Stimulated activated CD8-positive, alpha-beta memory T cell treated with anti-CD3 and anti-CD28 coated beads, Interleukin-4, amount 100 ng/mL, for 48 hours (primary cell): ENCODE results near the gene MLC1.

Experiments used
- DNase-seq: peaks from one replicate; pipeline ENCODE4 v3.0.0-alpha.2; 2020

Gene MLC1

DNA sequence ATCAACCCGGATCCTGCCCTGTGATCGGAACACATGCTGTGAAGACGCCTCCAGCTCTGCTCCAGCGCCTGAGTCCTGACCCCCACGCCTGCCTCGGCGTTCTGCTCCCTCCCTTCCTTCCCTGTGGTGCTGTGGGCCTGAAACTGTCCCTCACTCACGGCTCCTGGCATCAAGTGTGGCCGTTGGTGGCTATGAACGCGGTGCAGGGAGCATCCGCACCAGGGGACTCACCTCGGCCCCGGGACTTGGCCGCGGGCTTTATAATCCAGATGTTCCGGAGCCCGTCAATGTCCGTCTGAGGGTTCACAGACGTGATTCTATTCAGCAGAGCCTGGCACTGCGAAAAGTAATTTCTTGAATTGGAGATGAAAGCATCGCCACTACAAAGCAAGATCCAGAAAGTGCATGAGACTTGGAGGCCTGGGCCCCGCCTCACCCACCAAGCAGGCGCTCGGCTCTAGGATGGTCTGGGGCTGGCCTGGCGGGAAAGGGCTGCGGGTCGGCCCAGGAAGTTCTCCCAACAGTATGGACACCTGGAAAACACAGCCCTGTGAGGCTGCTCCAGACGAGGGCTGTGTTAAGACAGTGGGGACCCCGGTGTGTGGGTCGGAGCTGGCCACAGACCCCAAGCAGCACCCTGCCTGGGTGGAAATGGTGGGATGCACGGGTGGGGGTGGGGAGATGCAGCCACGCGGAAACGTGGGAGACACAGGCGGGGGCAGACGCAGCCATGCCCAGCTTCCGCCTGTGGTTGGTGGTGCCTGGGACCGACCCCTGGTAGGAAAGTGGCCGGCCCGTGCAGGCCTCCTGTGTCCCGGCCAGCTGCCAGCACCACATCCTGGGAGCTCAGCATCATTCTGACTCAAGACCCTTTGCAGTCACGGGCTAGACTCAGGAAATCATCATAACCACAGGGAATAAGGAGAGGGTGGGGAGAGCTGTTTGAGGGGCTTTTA, 50.8 kb downstream of the MLC1 start:
- no peak for DNase-seq

DNA sequence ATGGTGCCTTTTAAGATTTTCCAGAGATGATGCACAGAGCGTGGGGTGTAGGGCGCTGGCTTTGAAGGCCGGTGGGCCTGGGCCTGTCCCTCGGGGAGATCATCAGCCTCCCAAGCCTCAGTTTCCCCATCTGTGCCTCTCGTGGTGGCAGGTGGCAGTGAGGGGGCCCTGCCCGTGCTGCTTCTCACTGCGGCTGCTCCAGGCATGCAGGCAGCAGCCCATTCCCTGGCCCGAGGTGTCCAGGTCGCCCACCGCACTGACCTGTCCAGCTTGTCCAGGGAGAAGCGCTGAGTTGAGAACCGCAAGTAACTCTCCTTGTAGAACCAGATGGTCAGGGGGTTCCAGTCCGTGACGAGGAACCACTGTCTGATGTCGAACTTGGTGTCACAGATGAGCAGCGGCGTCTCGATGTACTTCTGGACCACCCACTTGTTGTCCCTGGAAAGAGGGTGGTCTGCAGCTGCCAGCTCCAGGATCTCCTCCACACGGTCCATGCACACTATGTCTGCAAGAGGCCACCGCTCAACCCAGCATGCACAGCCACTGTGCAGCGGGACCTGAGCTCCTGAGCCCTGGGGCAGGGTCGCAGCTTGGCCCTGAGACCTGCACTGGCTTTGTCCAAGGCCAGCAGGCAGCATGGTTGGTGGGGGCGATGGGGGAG, 52.2 kb downstream of the MLC1 start:
- no peak for DNase-seq

DNA sequence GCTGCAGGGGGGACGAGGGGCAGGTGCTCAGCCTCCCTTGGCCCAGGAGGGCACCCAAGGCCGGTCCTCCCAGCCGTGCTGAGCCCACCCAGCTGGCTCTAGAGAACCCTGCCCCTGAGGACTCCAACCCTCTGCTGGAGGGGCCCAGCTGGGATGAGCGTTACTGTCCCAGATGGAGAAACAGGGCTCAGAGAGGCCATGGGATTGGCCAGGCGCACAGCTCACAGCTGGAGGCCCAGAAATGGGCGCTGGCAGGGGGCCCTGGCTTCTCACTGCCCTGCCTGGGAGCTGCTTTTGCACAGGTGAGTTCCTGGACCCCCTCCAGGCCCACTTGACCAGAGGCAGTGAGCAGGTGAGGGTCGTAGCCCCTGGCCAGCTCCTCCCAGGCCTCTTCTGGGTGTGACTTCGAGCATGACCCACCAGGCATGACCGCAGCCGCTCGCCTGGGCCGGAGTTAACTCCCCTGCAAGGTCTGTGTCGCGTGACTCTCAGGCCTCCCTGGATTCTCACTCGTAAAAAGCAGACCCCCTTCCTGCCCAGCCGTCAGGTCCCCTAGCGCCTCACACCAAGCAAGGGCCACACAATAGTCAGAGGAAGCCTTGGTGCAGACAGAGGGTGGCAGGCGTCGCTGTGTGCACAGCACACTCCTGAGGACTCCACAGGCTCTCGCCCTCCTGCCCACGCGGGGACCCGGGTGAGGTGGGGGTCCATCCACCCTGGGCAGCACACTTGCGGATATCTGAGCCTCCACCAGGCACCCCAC, 52.9 kb downstream of the MLC1 start:
- no peak for DNase-seq

DNA sequence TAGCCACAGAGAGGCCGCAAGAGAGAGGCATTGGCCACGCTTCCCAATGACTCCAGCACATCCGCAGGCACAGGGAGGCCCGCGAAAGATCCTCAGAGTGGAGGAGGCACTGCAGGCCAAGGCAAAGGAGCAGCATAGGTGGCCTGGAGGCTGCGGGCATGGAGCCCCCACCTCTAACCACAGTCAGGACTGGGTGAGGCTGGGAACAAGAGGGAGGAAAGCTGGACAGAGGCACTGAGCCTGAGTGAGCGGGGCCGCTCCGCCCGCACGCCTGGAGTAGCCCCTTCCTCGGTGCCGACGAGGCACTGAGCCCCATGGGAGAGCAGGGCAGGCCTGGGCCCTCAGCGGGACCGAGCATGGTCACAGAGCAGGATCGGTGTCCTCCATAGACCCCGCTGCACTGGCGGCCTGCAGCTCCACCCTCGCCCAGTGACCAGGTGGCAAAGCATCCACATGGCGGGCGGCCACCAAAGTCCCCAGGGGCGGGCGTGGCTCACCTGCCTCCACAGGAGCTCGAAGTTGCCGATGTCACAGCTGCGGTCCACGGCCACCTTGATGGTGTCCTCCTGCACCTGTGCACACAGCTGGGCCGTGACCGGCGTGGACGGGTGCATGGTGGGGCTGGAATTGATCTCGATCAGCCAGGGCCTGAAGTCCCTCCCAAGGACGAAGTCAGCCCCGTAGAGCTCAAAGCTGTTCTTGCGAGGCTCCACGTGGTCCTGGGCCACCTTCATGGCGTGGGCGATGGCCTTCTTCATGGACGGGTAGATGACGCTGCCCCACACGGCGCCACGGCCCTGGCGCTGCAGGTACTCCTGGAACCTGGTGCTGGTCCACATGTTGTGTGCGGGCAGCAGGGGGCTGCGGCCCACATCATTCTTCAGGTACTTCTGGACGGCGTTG, 53.8 kb downstream of the MLC1 start:
- DNase-seq = no peak

DNA sequence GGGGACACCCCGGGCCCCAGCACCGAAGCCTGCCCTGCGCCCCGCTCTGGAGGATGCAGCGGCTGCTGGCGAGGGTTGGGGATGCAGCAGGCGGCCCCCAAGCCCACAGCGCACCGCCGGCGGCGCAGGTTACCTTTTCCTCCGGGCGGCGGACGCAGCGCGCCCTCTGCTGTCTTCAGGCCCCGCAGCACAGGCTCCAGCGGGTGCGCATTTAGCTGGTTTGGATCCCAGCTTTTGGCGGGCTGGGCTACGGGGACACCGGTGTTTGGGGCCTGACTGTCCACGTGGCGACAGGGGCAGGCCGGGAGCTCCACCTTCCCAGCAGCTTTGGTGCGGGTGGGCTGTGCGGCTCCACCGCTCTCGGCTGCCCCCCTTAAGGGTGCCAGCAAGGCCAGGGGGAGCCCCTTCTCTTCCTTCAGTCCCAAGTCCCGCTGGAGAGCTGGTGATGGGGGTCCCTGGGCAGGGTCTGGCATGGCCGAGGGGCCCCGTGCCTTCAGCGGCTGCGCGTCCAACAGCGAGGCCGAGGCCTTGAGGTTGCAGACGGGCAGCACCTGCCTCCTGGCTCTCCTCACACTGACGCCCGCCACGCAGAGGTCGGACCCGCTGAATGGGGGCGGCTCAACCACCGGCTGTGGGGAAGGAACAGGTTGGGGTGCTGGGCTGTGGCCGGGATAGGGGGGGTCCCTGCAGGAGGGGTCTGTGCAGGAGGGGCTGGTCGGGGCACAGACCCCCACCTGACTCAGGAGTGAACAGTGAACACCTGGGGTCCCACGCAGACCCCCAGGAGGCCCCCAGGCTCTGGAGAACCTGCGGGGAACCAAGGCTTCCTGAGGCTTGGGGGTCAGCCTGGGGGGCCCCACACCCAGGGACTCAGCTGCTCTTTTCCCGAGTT, 54.7 kb downstream of the MLC1 start:
- peak; percentile 90 for DNase-seq

DNA sequence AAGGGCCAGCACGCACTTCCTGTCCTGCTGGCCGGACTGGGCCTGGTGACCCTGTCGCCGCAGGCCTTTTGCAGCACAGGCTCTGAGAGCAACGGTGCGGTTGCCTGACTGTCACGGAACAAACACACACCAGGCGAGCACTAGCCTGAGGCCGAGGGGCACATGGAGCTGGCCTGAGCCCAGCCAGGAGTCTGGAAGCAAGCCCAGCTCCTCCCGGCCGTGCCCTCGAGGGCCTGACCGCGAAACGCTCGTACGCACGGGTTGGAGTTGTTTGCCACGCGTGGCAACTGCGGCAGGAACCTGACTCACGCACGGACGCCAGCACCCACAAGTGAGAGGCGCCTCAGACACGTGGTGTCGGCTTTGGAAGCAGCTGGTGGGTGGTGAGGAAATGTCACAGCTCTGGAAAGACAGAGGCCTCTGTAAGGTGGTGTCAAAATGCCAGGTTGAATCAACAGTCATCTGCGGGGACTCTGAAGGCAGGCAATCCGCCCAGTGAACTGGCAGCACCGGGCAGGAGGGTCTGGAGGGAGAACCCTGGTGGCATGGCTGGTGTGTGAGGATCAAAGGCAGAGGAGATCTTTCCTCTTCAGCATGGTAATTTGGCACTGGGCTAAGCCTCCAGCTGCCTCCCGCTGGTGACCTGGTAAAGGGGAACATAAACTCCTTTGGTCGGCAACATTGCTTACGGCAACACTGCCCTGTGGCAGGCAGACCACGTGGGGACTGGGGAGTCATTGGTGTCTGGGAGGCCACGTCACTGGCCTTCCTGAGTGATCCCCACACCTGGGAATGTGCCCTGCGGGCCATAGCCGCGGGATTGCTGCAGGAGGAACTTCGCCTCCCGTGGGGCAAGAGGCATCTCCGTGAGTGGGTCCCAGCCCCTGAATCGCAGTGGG, 57.3 kb downstream of the MLC1 start:
- peak; percentile 61 for DNase-seq

DNA sequence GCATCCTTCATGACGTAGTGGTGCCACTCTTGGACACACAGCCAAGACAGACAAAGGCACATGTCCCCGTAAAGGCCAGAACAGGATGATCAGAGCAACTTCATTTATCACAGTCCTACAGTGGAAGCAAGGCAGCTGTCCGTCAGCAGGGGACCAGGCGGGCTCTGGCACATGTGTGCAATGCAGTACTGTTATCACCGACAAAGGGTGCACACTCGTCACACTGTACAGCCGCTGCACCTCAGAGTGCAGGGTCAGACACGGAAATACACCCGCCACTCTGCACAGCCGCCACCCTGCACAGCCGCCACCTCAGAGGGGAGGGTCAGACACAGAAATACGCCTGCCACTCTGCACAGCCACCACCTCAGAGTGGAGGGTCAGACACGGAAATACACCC, 59.2 kb downstream of the MLC1 start:
- no peak for DNase-seq

DNA sequence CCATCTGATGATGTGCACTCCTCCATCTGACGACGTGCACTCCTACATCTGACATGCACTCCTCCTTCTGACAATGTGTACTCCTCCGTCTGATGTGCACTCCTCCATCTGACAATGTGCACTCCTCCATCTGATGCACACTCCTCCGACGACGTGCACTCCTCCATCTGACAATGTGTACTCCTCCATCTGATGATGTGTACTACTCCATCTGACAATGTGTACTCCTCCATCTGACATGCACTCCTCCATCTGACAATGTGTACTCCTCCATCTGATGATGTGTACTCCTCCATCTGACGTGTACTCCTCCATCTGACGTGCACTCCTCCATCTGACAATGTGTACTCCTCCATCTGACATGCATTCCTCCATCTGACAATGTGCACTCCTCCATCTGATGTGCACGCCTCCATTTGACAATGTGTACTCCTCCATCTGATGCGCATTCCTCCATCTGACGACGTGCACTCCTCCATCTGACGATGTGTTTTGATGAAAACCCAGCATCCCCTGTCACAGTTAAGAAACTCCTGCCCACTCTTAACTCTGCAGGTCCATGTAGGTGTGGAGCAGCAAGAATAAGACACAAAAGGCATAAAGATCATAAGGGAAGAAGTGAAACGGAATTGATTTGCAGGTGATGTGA, 62.9 kb downstream of the MLC1 start:
- DNase-seq = no peak

DNA sequence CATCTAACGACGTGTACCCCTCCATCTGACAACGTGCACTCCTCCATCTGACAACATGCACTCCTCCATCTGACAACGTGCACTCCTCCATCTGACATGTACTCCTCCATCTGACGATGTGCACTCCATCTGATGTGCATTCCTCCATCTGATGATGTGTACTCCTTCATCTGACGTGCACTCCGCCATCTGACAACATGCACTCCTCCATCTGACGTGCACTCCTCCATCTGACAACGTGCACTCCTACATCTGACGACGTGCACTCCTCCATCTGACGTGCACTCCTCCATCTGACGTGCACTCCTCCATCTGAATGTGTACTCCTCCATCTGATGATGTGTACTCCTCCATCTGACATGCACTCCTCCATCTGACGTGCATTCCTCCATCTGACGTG, 64.6 kb downstream of the MLC1 start:
- no peak for DNase-seq

DNA sequence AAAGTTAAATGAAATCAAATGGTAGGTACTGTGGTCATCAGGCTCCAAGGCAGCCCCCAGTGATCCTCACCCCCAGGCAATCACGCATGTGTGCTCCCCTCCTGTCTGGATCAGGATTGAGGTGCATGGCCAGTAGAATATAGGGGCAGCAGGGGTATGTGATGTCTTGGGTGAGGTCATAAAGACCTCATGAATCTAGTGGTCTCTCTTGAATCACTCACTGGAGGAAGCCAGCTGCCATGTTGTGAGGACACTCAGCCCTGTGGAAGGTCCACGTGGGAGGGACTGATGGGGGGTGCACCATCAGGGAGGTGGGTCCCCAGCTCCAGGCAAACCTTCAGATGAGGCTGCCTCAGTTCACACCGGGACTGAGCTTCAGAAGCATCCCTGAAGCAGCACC, 65.9 kb downstream of the MLC1 start:
- no peak for DNase-seq

DNA sequence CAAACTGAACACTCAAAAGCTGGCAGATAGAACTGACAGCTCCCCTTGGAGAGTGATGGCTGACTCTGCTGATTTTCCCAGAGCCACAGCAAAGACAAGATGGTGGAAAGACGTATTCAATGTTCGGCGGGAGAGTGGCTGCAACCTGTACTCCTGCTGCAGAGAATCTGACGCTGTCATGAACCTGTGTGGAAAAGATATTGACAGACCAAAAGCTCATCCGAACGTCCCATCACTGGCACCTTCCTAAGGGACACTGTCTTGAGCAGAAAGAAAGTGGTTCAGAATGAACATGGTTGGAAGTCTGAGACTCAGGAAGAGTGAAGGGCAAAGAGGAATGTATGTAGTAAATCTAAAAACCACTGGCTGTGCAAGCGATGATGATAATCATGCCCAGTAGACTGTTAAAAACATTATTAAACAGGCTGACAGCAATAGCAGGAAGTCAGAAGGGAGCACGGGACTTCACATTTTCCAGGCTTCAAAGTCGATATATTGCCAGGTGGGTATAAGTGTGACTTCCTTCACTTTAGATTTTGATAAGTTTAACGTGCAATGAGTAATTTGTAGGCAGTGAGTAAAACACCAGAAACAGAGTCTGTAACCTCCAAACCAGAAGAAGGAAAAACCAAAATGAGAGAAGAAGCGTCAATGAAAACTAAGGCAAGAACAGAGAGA, 66.5 kb downstream of the MLC1 start:
- DNase-seq = no peak

DNA sequence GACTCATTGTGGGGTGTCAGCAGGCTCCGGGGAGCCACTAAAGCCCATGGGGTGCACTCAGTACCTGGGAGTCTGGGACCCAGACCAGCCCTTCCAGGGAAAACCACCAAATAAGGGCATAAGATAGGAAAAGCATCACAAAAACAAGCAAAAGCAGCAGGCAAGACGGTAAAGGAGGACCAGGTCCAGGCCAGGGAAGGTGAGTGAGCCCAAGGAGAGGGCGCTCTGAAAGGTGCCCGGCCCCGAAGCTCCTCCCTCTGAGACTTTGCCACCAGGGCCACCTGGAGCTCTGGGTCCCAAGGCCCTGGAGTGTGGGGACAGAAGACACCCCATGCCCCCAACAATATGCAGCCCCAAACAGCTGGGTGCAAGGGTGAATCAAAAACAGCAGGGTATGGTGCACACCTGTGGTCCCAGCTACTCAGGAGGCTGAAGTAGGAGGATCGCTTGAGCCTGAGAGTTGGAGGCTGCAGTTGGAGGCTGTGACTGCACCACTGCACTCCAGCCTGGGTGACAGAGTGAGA, 67.5 kb downstream of the MLC1 start:
- DNase-seq = no peak

DNA sequence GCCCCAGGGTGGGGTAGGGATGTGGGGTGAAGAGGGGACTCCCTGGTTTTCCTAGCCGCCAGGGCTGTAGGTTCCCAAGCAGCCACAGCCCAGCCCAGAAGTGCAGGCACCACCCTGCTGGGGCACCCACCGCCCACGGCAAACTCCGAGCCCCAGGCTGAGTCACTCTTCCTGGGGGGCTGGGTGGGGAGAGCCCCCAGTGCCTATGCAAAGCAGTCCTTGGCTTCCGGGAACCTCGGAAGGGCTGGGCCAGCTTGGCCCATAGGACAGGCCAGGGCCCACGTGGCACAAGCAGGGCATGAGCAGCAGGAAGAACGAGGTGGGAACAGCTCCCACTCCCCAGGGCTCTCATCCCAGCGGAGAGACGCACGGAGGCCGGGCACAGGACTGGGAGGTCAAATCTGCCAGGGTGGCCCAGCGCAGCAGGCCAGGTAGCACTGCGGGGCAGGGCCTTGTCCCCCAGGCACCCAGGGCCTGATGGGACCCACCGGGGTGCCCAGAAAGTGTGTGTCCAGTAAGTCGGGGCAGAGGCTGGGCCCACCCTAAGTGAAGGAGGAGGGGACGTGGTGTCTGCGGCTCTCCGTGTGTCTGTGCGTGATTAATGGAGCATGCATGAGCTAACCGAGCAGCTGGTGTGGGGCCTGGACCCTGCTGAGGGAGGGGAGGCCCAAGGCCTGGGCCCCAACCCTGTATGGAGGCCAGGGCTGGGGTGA, 68.1 kb downstream of the MLC1 start:
- peak; percentile 88 for DNase-seq

DNA sequence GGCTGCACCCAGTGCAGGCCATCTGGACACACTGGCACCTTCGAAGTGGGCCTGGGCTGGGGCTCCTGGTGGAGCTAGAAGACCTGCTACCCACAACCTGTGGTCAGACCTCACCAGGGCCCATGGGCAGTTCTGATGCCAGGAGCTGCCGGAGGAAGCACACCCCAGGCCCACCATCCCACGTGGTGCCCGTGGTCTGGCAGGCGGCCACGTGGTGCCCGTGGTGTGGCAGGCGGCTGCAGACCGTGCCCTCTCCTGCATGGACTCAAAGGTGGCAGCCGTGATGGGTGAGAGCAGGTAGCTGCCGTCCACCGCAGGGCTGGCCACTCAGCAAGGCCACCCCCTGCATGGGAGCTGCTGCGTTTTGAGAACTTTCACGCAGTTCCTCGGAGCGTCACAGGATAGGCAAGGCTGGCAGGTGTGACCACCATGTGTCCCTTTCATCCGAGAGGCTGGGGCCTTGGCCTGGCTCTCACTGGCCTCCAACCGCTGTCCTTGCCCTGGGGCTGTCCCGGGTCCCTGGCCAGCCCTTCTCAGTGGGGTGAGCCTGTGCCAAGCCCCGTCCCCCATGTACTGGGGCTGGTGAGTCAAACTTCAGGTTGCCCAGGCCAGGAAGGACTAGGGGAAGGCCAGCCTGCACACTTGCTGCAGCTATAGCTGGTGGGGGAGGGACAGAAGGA, 68.8 kb downstream of the MLC1 start:
- no peak for DNase-seq

DNA sequence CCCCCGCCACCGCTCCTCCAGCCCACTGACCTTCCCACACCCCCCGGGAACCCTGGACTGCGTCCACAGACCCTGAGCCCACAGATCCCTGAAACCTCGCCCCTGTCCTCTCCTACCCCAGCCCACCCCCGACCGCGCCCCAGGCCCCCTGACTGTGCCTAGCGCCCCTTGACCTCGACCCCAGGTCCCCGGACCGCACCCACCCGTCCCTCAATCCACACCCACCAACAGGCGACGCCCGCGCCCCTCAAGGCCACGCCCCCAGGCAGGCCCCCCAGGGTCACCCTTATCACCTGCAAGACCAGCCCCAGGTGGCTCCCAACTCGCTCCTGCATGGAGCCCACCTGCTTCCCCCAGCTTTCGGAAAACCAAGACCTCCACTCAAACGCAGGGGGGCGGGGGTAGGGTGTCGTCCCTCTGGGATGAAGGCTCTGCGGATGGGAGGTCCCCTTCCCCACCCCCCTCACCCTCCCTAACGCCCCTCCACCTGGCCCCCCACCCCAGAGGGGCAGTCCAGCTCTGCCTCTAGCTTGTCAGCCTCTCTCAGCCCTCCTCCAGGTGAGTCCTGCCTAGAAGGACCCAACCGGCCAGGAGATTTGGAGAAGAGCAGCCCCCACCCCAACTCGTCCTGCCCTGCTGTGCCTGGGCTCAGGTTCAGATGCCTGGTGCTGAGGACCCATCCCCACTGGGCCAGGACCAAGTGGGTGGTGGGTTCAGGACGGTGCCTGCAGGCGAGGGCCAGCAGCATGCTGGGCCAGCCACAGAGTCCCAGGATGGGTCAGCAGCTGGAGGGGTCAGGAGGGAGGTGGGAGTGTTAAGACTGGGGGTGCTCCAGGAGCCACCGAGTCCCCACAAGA, 69.5 kb downstream of the MLC1 start:
- DNase-seq = no peak

DNA sequence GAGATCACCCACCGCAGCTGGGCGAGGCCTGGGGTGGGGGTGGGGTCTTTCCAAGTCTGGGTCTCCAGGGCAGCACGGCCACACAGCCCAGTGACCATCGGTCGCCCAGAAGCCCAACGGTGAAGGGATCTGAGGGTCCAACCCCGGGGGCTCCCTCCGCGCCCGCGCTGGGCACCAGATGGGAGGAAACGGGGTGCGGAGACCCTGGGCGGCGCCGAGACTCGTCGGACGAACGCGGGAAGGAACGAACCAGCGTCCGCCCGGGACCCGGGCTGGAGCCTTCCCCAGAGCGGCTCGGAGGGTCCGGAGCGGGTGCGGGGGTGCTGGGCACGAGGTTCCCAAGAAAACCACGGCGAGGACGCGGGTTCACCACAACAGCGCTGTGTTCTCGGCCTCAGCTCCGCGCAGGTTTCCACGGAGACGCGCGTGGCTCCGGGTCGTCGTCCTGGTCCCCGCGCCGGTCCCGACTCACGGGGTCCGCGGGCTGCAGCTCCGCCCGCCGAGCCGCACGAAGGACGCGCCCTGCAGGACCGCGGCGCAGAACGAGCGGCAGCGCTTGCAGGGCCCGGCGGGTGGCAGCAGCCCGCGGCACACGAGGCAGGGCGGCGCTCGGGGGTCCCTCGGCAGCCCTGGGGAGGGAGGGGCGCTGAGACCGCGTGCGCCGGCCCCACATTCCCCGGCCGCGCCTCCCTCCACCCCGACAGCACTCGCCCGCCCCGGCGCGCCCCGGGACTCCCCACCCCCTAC, 70.4 kb downstream of the MLC1 start:
- peak; percentile 36 for DNase-seq
